Gastrocnemius medialis (tissue), 4 donors: Measurements from ENCODE around the gene LYST.

ENCODE experiments used
- POLR2A ChIP-seq, 2 donors: fragments of 450-650 bp; IDR thresholded peaks; one replicate each; pipeline ENCODE4 v1.6.1; 2017; ENCODE audit warnings: antibody characterized with exemption in 2 of 2, mild to moderate bottlenecking in 2 of 2, moderate library complexity in 2 of 2
- TF ChIP-seq, protein P1 (sequence below), 5 experiments: fragments of 450-650 bp in 3 of 5; fragments of 200-600 bp in 2 of 5; sonication (generic) in 2 of 5; IDR thresholded peaks in 4 of 5; conservative IDR thresholded peaks in 1 of 5; 1 replicate in 4 of 5; 2 replicates in 1 of 5; pipeline ENCODE4 v1.5.1; 2016 to 2019; ENCODE audit warnings: antibody characterized with exemption in 5 of 5, mild to moderate bottlenecking in 3 of 5, moderate library complexity in 3 of 5

DNA sequence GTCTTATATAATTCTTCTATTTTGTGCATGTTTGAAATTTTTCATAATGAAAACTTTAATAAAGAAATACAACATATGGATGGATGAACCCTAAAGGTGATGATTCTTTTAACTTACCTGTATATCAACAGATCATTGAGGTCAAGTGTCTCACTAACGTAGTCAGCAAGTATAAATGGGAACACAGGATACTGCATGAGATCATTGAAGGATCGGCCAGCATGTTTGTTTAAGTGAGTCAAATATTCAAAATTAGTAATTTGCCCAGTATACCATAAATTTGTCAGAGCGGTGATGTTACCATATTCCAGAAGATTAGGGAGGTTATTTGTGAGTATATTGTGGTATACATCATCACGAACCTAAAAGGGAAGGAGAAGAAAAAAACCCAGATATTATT is 146.2 kb downstream of the LYST start:
- TF ChIP-seq, protein P1, sequence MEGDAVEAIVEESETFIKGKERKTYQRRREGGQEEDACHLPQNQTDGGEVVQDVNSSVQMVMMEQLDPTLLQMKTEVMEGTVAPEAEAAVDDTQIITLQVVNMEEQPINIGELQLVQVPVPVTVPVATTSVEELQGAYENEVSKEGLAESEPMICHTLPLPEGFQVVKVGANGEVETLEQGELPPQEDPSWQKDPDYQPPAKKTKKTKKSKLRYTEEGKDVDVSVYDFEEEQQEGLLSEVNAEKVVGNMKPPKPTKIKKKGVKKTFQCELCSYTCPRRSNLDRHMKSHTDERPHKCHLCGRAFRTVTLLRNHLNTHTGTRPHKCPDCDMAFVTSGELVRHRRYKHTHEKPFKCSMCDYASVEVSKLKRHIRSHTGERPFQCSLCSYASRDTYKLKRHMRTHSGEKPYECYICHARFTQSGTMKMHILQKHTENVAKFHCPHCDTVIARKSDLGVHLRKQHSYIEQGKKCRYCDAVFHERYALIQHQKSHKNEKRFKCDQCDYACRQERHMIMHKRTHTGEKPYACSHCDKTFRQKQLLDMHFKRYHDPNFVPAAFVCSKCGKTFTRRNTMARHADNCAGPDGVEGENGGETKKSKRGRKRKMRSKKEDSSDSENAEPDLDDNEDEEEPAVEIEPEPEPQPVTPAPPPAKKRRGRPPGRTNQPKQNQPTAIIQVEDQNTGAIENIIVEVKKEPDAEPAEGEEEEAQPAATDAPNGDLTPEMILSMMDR (IDR thresholded peaks at IDR 0.05 in 4 of 5, conservative IDR thresholded peaks at IDR 0.05 in 1 of 5) = no peak
- no peak for TF ChIP-seq POLR2A (IDR thresholded peaks at IDR 0.05)
